ENCODE measurements around the gene FFAR1.
"Not testable (repeated sequence)": the region's sequence is repeated elsewhere in the genome, so short reads cannot be mapped to it uniquely, and the experiment has no call there.

The FFAR1 gene

DNA sequence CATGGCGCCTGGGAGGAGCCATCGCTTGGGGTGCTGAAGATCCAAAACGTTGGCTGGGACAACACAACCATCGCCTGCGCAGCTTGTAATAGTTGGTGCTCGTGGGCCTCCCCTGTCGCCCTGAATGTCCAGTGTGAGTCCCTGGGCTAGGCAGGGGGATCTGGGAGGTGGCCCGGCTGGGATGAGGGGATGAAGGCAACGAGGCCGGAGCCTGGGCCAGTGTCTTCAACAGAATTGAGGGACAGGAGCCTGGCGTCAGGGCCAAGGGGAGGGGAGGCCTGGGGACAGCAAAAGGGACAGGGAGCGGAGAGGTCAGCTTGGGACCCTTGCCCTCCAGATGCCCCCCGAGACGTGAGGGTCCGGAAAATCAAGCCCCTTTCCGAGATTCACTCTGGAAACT is 6.7 kb upstream of the FFAR1 start:
- DNase-seq (ENCODE audit: extremely low read depth in 1 of 2, low read depth in 1 of 2), result no peak

DNA sequence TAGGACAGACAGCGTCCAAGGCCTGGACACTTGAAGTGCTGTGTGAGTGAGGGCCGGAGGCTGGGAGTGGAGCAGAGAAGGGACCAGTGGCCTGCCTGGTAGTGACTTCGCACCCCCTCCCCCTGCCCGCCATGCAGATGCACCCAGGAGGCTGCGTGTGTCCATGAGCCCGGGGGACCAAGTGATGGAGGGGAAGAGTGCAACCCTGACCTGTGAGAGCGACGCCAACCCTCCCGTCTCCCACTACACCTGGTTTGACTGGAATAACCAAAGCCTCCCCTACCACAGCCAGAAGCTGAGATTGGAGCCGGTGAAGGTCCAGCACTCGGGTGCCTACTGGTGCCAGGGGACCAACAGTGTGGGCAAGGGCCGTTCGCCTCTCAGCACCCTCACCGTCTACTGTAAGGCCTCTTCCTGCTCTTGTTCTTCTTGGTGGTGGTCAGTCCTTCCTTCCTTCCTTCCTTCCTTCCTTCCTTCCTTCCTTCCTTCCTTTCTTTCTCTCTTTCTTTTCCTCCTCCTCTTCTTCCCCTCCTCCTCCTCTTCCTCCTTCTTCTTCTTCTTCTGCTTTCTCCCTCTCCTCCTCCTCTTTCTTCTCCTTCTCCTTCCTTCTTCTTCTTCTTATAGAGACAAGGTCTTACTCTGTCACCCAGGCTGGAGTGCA is 6.0 kb upstream of the FFAR1 start:
- DNase-seq (ENCODE audit: extremely low read depth in 1 of 2, low read depth in 1 of 2), result no peak

DNA sequence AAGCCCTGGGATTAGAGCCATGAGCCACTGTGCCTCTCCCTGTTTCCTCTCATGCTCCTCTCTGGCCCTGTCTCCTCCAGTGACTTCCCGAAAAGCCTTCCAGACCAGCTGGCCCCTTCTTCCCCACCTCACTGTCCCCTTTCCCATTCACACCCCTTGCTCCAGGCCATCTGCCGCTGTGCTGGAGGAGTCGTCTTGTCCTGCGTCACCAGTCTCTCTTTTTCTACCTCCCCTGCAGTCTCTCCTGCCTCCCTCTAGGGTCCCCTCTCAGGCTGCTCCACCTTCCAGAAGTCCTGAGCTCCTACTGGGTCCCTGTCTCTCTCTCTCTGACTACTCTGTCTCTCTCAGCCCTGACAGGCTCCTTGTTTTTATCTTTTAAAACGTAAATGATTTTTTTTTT is 5.3 kb upstream of the FFAR1 start:
- no peak for DNase-seq (ENCODE audit: extremely low read depth in 1 of 2, low read depth in 1 of 2)

DNA sequence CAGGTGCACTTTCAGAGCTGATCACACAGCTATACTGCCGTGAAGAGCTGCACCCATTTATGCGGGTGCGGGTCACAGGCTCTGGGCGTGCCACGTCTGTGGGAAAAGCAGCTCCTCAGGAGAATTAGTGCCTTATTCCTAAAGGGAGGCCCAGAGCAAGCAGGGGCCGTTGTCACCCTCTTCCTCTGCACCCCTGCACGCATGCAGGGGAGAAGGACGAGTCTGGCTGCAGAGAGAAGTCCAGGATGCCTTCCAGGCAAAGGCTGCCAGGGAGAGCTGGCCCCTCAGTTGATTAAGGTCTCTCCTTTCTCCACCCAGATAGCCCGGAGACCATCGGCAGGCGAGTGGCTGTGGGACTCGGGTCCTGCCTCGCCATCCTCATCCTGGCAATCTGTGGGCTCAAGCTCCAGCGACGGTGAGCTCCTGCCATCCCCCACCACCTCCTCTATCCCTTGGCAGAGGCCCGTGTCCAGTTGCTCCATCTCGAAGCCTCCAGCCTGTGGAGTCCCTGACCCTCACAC is 3.1 kb upstream of the FFAR1 start:
- DNase-seq (ENCODE audit: extremely low read depth in 1 of 2, low read depth in 1 of 2), result no peak

DNA sequence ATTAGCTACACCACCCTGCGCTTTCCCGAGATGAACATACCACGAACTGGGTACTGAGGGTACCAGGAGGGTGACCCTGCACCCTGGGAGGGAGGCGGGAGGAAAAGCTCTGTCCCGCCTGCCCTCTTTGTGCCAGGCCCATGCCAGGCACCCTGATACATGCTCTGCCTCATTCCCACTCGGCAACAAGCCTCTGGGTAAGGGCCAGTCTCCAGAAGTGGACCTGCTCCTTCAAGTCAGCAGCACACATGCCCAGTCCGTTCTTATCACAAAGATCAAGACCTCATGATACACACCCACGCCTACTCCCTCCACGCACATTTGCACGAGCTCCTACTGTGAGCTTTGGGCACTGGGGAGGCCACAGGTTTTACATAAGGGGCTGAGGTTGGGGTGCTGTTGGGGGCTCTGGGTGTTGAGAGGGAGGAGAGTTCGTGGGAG is 2.0 kb upstream of the FFAR1 start:
- DNase-seq (ENCODE audit: extremely low read depth in 1 of 2, low read depth in 1 of 2), result no peak

GRCh38 chr19:35346193-35347052 is 1.3 kb upstream of the FFAR1 start:
- DNase-seq (ENCODE audit: extremely low read depth in 1 of 2, low read depth in 1 of 2), result peak; percentile 41 to 73

- no peak for DNase-seq (ENCODE audit: extremely low read depth in 1 of 2, low read depth in 1 of 2)
Measured at GRCh38 chr19:35347930-35348298, 212 bp downstream of the FFAR1 start.

GRCh38 chr19:35348911-35349611 is 1.4 kb downstream of the FFAR1 start:
- DNase-seq (ENCODE audit: extremely low read depth in 1 of 2, low read depth in 1 of 2), result no peak

GRCh38 chr19:35349614-35350521 is 2.2 kb downstream of the FFAR1 start:
- no peak for DNase-seq (ENCODE audit: extremely low read depth in 1 of 2, low read depth in 1 of 2)

DNA sequence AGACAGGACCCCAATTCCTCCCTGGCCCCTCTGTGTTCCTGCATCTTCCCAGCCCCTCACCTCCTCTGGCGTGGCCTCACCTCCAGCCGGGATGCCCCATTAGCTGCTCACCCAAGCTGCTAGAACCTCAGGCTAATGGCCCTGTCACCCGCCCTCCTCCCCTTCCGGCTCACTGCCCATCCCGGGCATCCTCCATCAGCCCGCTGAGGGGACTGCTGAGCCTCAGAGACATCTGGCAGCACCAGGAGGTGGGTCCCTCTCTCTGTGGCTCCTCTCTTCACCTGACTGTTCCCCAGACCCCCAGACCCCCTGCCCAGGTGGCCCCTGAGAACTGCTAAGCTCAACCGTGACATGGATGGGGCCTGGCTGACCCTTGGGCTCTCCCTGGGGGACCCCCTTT is 2.9 kb downstream of the FFAR1 start:
- no peak for DNase-seq (ENCODE audit: extremely low read depth in 1 of 2, low read depth in 1 of 2)

DNA sequence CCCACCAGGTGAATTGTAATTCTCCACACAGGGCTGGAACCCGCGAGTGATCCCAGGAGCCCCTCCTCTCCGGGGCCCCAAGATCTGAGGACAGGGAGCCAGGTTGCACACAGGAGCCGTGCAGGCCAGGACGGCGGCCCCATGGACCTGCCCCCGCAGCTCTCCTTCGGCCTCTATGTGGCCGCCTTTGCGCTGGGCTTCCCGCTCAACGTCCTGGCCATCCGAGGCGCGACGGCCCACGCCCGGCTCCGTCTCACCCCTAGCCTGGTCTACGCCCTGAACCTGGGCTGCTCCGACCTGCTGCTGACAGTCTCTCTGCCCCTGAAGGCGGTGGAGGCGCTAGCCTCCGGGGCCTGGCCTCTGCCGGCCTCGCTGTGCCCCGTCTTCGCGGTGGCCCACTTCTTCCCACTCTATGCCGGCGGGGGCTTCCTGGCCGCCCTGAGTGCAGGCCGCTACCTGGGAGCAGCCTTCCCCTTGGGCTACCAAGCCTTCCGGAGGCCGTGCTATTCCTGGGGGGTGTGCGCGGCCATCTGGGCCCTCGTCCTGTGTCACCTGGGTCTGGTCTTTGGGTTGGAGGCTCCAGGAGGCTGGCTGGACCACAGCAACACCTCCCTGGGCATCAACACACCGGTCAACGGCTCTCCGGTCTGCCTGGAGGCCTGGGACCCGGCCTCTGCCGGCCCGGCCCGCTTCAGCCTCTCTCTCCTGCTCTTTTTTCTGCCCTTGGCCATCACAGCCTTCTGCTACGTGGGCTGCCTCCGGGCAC is 3.9 kb downstream of the FFAR1 start:
- no peak for DNase-seq (ENCODE audit: extremely low read depth in 1 of 2, low read depth in 1 of 2)

DNA sequence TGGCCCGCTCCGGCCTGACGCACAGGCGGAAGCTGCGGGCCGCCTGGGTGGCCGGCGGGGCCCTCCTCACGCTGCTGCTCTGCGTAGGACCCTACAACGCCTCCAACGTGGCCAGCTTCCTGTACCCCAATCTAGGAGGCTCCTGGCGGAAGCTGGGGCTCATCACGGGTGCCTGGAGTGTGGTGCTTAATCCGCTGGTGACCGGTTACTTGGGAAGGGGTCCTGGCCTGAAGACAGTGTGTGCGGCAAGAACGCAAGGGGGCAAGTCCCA is 4.4 kb downstream of the FFAR1 start:
- no peak for DNase-seq (ENCODE audit: extremely low read depth in 1 of 2, low read depth in 1 of 2)

DNA sequence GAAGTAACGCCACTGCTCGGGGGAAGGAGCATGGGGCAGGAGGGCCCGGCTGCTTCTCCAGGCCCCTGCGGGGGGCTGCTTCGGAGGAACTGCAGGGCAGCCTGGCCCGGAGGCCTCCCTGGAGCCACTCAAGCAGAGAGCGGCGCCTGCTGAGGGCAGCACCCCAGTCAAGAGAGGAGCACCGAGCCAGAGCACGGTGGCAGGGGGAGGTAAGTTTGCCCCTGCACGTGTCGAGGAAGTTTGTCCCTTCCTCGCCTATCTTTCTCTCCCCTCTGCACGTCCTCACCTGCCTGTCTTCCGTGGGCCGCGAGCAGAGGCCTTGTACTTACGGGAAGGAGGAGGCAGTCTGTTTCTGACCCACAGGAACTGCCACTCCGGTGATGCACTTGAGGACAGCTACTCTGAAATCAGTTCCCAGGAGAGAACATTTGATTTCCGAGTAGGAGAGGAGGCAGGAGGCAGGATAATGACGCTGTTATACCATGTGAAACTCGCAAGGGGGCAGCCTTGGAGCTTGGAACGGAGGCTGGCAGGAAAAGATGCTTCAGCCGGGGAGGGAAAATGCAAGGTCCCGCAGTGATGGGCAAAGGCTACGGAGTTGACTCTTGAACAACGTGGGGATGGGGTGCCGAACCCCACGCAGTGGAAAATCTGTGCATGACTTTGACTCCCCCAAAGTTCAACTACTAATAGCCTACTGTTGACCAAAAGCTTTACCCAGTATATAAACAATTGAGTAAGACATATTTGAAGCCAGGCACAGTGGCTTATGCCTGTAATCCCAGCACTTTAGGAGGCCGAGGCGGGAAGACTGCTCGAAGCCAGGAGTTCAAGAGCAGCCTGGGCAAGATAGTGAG is 5.0 kb downstream of the FFAR1 start:
- peak in 1 of 2 donors; percentile 69 for DNase-seq (ENCODE audit: extremely low read depth in 1 of 2, low read depth in 1 of 2)

DNA sequence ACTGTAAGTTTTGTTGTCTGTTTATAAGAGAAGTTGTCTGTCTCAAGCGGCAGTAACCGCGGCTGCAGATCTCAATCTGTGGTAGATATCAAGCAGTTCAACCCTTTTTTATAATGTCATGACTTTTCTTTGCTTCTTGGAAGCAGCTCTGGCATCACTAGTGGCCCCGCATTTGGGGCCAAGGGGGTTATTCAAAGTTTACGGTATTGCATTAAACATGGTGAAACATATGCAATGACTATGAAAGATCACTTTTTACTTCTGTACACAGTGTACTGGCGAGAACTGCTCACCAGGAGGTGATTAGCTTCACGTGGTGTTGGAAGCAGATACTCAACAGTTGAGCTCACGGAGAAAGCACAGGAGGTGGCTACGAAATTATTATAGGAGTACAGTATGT is 5.9 kb downstream of the FFAR1 start:
- DNase-seq (ENCODE audit: extremely low read depth in 1 of 2, low read depth in 1 of 2), result no peak

GRCh38 chr19:35354898-35355297 is 7.2 kb downstream of the FFAR1 start:
- DNase-seq (ENCODE audit: extremely low read depth in 1 of 2, low read depth in 1 of 2), result peak in 1 of 2 donors; percentile 34

- no peak for DNase-seq (ENCODE audit: extremely low read depth in 1 of 2, low read depth in 1 of 2)
Measured at GRCh38 chr19:35355791-35356460, 8.2 kb downstream of the FFAR1 start.

DNA sequence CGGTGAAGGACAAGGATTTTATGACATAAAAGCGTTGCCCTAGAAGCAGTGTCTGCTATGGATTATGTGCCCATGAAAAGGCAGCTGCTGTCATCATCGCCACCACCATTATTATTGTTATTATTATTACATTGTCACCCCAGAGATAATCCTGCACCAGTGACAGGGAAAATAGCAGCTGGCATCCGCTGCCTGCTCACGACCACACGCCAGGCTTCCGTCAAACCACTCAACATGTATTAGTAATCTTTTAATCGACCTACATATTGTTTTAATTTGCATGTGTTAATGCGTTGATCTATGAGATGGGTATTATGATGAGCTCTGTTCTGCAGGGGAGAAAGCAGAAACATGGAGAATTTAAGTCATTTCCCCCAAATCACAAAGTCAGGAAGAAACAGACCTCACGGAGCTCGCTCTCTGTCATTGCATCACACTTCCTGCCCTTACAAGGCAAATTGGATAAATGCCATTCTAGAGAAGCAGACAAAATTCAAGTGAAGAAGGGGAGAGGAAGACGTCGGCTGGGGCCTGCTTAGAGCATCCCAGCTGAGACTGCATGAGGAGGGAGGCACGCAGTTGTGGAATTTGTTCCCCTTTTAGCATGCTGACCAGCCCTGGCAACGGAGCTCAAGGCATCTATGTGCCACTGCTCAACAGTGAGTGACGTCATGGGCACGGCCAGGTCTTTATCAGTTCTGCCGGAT is 10.3 kb downstream of the FFAR1 start, which contains the start of gene FFAR3:
Gene FFAR3, plus strand, starts transcription at position 594 of the 707 bp plus-strand sequence. CDS start 431 bp downstream, outside the sequence.
- no peak for DNase-seq (ENCODE audit: extremely low read depth in 1 of 2, low read depth in 1 of 2)

DNA sequence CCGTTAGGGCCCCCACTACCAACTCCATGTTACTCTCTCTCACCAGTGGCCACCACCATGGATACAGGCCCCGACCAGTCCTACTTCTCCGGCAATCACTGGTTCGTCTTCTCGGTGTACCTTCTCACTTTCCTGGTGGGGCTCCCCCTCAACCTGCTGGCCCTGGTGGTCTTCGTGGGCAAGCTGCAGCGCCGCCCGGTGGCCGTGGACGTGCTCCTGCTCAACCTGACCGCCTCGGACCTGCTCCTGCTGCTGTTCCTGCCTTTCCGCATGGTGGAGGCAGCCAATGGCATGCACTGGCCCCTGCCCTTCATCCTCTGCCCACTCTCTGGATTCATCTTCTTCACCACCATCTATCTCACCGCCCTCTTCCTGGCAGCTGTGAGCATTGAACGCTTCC is 11.1 kb downstream of the FFAR1 start:
- not testable (repeated sequence) for DNase-seq (ENCODE audit: extremely low read depth in 1 of 2, low read depth in 1 of 2)

Data from stimulated activated CD8-positive, alpha-beta memory T cell treated with anti-CD3 and anti-CD28 coated beads, Interleukin-7, amount 100 ng/mL, for 48 hours (primary cell).